WTC11 (cell line): ENCODE results near the gene HIPK2. TPM values are rescaled to one million over a fixed set of nuclear protein-coding genes. Genes with fewer than 3 reads are reported as not detected.

Experiments
- ATAC-seq: fragments of 200-7000 bp; cut with Tn5 transposase; 2 replicates; pipeline ENCODE4 v1.10.0; 2021; ENCODE audit warnings: mild to moderate bottlenecking, moderate library complexity
- CTCF ChIA-PET: fragments of 300-600 bp; sonication (Branson Sonifier 250); formaldehyde crosslinking; loops from one replicate; lab custom pipeline; 2021; ENCODE audit warnings: antibody characterized with exemption; lab: Charles Lee
- POLR2A ChIA-PET: fragments of 350-600 bp; sonication (Branson Sonifier 250); formaldehyde crosslinking; loops from one replicate; lab custom pipeline; 2021; ENCODE audit warnings: antibody characterized with exemption; lab: Charles Lee
- DNase-seq: peaks from one replicate; pipeline ENCODE4 v3.0.0; 2021; ENCODE audit warnings: low spot score
- H3K27ac Mint-ChIP-seq: 2 replicates; pipeline ENCODE4 v1.8.0; 2021; ENCODE audit warnings: mixed read lengths
- H3K27me3 Mint-ChIP-seq: 2 replicates; pipeline ENCODE4 v1.8.0; 2021; ENCODE audit warnings: low read depth, mild to moderate bottlenecking, moderate library complexity, mixed read lengths
- H3K36me3 Mint-ChIP-seq: 2 replicates; pipeline ENCODE4 v1.8.0; 2021; ENCODE audit warnings: mixed read lengths
- H3K4me1 Mint-ChIP-seq: 2 replicates; pipeline ENCODE4 v1.8.0; 2022; ENCODE audit warnings: mixed read lengths
- H3K4me3 Mint-ChIP-seq: 2 replicates; pipeline ENCODE4 v1.8.0; 2021; ENCODE audit warnings: mild to moderate bottlenecking, moderate library complexity, mixed read lengths
- H3K9me3 Mint-ChIP-seq: 2 replicates; pipeline ENCODE4 v1.8.0; 2021; ENCODE audit warnings: mixed read lengths
- ATF1 ChIP-seq: sonication (generic); formaldehyde crosslinking; IDR thresholded peaks from 2 replicates; pipeline ENCODE4 v1.8.1; 2023; ENCODE audit warnings: mild to moderate bottlenecking, moderate library complexity, missing genetic modification reagents
- CBFB ChIP-seq: sonication (generic); formaldehyde crosslinking; IDR thresholded peaks from 2 replicates; pipeline ENCODE4 v1.8.1; 2022; ENCODE audit warnings: mild to moderate bottlenecking, low read depth, missing genetic modification reagents
- CREM ChIP-seq: sonication (generic); formaldehyde crosslinking; IDR thresholded peaks from 2 replicates; pipeline ENCODE4 v1.8.1; 2022; ENCODE audit warnings: mild to moderate bottlenecking, missing genetic modification reagents, moderate library complexity
- FOXJ3 ChIP-seq: sonication (generic); formaldehyde crosslinking; IDR thresholded peaks from 2 replicates; pipeline ENCODE4 v1.9.0; 2021; ENCODE audit warnings: missing genetic modification reagents, mild to moderate bottlenecking, borderline replicate concordance
- HMGA2 ChIP-seq: fragments of 250-450 bp; sonication (Bioruptor Pico); IDR thresholded peaks from 2 replicates; pipeline ENCODE4 v1.4.0; 2021; ENCODE audit warnings: mild to moderate bottlenecking, moderate library complexity
- NFE2L1 ChIP-seq: sonication (generic); formaldehyde crosslinking; IDR thresholded peaks from 2 replicates; pipeline ENCODE4 v1.8.1; 2023; ENCODE audit warnings: missing genetic modification reagents
- RELA ChIP-seq: sonication (generic); formaldehyde crosslinking; IDR thresholded peaks from 2 replicates; pipeline ENCODE4 v1.8.1; 2022; ENCODE audit warnings: missing genetic modification reagents, mild to moderate bottlenecking, borderline replicate concordance
- SMAD4 ChIP-seq: sonication (generic); formaldehyde crosslinking; IDR thresholded peaks from 2 replicates; pipeline ENCODE4 v1.8.0; 2022; ENCODE audit warnings: mild to moderate bottlenecking, missing genetic modification reagents
- SP1 ChIP-seq: sonication (generic); formaldehyde crosslinking; conservative IDR thresholded peaks from 2 replicates; pipeline ENCODE4 v1.8.1; 2022; ENCODE audit warnings: missing genetic modification reagents
- TEAD4 ChIP-seq: sonication (generic); formaldehyde crosslinking; IDR thresholded peaks from 2 replicates; pipeline ENCODE4 v1.8.0; 2022; ENCODE audit warnings: mild to moderate bottlenecking, missing genetic modification reagents
- TP53 ChIP-seq: sonication (generic); formaldehyde crosslinking; IDR thresholded peaks from 2 replicates; pipeline ENCODE4 v1.8.1; 2023; ENCODE audit warnings: mild to moderate bottlenecking, missing genetic modification reagents
- ZNF219 ChIP-seq: sonication (generic); formaldehyde crosslinking; IDR thresholded peaks from 2 replicates; pipeline ENCODE4 v1.8.0; 2023; ENCODE audit warnings: missing genetic modification reagents, mild to moderate bottlenecking, borderline replicate concordance
- ZNF232 ChIP-seq: sonication (generic); formaldehyde crosslinking; IDR thresholded peaks from 2 replicates; pipeline ENCODE4 v1.8.0; 2022; ENCODE audit warnings: mild to moderate bottlenecking, missing genetic modification reagents
- ZNF317 ChIP-seq: sonication (generic); formaldehyde crosslinking; IDR thresholded peaks from 2 replicates; pipeline ENCODE4 v1.8.1; 2023; ENCODE audit warnings: low read depth, mild to moderate bottlenecking, moderate library complexity, missing genetic modification reagents, borderline replicate concordance
- ZNF671 ChIP-seq: fragments of 250-450 bp; sonication (Bioruptor Pico); IDR thresholded peaks from 2 replicates; pipeline ENCODE4 v1.8.0; 2021; ENCODE audit warnings: mild to moderate bottlenecking
- total RNA-seq: library from RNA; stranded (reverse); gene quantifications from 3 replicates; pipeline ENCODE4 v1.2.3, GENCODE V29; 2021
- TF ChIP-seq, protein P1 (sequence below): fragments of 250-450 bp; sonication (Bioruptor Pico); IDR thresholded peaks from 2 replicates; pipeline ENCODE4 v1.9.0; 2021; ENCODE audit warnings: mild to moderate bottlenecking, borderline replicate concordance
- TF ChIP-seq, protein P2 (sequence below): sonication (generic); formaldehyde crosslinking; conservative IDR thresholded peaks from 2 replicates; pipeline ENCODE4 v1.8.1; 2022; ENCODE audit warnings: mild to moderate bottlenecking, missing genetic modification reagents
- TF ChIP-seq, protein P3 (sequence below): sonication (generic); formaldehyde crosslinking; IDR thresholded peaks from 2 replicates; pipeline ENCODE4 v1.8.0; 2023; ENCODE audit warnings: mild to moderate bottlenecking, missing genetic modification reagents
- TF ChIP-seq, protein P4 (sequence below): fragments of 250-450 bp; sonication (Bioruptor Pico); IDR thresholded peaks from 2 replicates; pipeline ENCODE4 v1.9.0; 2021; ENCODE audit warnings: mild to moderate bottlenecking
- TF ChIP-seq, protein P5 (sequence below): fragments of 250-450 bp; sonication (Bioruptor Pico); IDR thresholded peaks from 2 replicates; pipeline ENCODE4 v2.1.2; 2022; ENCODE audit warnings: mild to moderate bottlenecking, moderate library complexity
- TF ChIP-seq, protein P6 (sequence below): fragments of 250-450 bp; sonication (Bioruptor Pico); conservative IDR thresholded peaks from 2 replicates; pipeline ENCODE4 v1.9.0; 2021; ENCODE audit warnings: mild to moderate bottlenecking

Gene HIPK2
- total RNA-seq, 1 experiment from 2014 or later = 25.3 TPM

DNA sequence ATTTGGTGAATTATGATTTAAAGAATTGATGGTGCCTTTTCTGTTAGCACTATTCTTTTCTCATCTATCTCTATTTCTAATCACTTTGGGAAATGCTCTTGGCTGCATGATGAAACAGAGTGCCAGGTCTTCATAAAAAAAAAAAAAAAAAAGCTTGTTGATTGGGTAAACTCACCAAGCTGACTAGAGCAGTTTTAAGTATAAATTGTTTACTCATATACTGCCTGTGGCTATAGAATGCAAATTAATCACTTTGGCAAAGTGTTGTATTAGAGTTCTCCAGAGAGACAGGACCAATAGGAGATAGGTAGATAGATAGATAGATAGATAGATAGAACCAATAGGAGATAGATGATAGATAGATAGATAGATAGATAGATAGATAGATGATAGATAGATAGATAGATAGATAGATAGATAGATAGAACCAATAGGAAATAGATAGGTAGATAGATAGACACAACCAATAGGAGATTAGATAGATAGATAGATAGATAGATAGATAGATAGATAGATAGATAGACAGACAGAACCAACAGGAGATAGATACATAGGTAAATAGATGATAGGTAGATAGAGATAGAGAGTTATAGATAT lies 31.1 kb upstream of the HIPK2 start:
- DNase-seq (no peak), ATAC-seq (no peak)
- CTCF ChIA-PET = interaction anchor here (1.1 kb wide), 1 partner anchor 197 kb away, joined by 3 read pairs; no protein-coding TSS in a partner anchor
- peaks cover 20% of the 10 kb centered on the region for H3K9me3 Mint-ChIP-seq
- peaks cover 9% of the 10 kb centered on the region for H3K36me3 Mint-ChIP-seq
- no peak overlapping the region for H3K27ac Mint-ChIP-seq
- H3K4me3 Mint-ChIP-seq = no peak overlapping the region
- H3K4me1 Mint-ChIP-seq = no peaks in the 10 kb centered on the region
- H3K27me3 Mint-ChIP-seq = no peaks in the 10 kb centered on the region
- POLR2A ChIA-PET = no interaction called here
- TF ChIP-seq, protein P1, sequence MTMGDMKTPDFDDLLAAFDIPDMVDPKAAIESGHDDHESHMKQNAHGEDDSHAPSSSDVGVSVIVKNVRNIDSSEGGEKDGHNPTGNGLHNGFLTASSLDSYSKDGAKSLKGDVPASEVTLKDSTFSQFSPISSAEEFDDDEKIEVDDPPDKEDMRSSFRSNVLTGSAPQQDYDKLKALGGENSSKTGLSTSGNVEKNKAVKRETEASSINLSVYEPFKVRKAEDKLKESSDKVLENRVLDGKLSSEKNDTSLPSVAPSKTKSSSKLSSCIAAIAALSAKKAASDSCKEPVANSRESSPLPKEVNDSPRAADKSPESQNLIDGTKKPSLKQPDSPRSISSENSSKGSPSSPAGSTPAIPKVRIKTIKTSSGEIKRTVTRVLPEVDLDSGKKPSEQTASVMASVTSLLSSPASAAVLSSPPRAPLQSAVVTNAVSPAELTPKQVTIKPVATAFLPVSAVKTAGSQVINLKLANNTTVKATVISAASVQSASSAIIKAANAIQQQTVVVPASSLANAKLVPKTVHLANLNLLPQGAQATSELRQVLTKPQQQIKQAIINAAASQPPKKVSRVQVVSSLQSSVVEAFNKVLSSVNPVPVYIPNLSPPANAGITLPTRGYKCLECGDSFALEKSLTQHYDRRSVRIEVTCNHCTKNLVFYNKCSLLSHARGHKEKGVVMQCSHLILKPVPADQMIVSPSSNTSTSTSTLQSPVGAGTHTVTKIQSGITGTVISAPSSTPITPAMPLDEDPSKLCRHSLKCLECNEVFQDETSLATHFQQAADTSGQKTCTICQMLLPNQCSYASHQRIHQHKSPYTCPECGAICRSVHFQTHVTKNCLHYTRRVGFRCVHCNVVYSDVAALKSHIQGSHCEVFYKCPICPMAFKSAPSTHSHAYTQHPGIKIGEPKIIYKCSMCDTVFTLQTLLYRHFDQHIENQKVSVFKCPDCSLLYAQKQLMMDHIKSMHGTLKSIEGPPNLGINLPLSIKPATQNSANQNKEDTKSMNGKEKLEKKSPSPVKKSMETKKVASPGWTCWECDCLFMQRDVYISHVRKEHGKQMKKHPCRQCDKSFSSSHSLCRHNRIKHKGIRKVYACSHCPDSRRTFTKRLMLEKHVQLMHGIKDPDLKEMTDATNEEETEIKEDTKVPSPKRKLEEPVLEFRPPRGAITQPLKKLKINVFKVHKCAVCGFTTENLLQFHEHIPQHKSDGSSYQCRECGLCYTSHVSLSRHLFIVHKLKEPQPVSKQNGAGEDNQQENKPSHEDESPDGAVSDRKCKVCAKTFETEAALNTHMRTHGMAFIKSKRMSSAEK (CRISPR knock-in tag) = no peak
- TF ChIP-seq, protein P2, sequence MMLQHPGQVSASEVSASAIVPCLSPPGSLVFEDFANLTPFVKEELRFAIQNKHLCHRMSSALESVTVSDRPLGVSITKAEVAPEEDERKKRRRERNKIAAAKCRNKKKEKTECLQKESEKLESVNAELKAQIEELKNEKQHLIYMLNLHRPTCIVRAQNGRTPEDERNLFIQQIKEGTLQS (CRISPR knock-in tag) = no peak
- TF ChIP-seq ZNF671 (CRISPR knock-in tag) (no peak), TP53 (CRISPR knock-in tag) (no peak), CREM (CRISPR knock-in tag) (no peak), SP1 (CRISPR knock-in tag) (no peak), RELA (CRISPR knock-in tag) (no peak), ZNF317 (CRISPR knock-in tag) (no peak), ZNF219 (CRISPR knock-in tag) (no peak), CBFB (CRISPR knock-in tag) (no peak)
- TF ChIP-seq, protein P3, sequence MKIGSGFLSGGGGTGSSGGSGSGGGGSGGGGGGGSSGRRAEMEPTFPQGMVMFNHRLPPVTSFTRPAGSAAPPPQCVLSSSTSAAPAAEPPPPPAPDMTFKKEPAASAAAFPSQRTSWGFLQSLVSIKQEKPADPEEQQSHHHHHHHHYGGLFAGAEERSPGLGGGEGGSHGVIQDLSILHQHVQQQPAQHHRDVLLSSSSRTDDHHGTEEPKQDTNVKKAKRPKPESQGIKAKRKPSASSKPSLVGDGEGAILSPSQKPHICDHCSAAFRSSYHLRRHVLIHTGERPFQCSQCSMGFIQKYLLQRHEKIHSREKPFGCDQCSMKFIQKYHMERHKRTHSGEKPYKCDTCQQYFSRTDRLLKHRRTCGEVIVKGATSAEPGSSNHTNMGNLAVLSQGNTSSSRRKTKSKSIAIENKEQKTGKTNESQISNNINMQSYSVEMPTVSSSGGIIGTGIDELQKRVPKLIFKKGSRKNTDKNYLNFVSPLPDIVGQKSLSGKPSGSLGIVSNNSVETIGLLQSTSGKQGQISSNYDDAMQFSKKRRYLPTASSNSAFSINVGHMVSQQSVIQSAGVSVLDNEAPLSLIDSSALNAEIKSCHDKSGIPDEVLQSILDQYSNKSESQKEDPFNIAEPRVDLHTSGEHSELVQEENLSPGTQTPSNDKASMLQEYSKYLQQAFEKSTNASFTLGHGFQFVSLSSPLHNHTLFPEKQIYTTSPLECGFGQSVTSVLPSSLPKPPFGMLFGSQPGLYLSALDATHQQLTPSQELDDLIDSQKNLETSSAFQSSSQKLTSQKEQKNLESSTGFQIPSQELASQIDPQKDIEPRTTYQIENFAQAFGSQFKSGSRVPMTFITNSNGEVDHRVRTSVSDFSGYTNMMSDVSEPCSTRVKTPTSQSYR (CRISPR knock-in tag) = no peak
- TF ChIP-seq, protein P4, sequence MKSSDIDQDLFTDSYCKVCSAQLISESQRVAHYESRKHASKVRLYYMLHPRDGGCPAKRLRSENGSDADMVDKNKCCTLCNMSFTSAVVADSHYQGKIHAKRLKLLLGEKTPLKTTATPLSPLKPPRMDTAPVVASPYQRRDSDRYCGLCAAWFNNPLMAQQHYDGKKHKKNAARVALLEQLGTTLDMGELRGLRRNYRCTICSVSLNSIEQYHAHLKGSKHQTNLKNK (CRISPR knock-in tag) = no peak

DNA sequence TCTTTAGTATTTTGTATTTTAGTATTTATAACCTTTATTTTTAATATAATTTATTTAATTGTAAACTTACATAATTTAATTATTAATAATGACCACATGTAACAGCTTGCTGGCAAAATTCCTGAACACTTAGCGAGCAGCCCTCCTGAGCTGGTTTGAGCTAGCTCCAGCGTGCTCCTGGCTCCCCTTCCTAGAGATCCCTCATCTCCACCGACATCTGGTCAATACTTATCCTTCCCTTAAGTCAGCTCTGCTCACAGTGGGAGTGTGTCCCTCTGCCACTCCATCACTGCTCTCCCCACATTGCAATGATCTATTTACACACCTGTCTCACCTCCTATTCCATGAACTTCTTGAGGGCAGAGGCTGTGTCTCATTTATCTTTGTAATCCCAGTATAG lies 30.6 kb upstream of the HIPK2 start:
- TF ChIP-seq SMAD4 (no peak), HMGA2 (CRISPR knock-in tag) (peak; percentile 82)
- ChIA-PET POLR2A (no interaction called here), CTCF (no interaction called here)
- DNase-seq (no peak), ATAC-seq (no peak)
- Mint-ChIP-seq H3K36me3 (peaks cover 14% of the 10 kb centered on the region), H3K27ac (no peak overlapping the region), H3K4me1 (no peaks in the 10 kb centered on the region), H3K27me3 (no peaks in the 10 kb centered on the region), H3K4me3 (no peak overlapping the region), H3K9me3 (peaks cover 26% of the 10 kb centered on the region)

DNA sequence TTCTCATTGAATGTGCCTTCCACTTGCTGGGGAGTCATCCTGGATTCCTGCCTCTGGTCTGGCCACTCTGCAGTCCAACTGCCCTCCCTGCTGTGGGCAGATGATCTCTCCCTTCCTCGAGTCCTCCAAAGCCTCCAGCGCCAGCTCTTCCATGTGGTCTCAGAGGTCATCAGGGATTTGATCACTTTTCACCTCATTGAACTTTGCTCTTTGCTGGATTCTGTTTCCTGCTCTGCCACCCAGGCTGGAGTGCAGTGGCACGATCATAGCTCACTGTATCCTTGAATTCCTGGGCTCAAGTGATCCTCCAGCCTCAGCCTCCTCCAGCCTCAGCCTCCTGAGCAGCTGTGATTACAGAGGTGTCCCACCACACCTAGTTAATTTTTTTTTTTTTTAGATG lies 29.2 kb upstream of the HIPK2 start:
- Mint-ChIP-seq H3K4me3 (no peak overlapping the region), H3K4me1 (no peaks in the 10 kb centered on the region), H3K9me3 (peaks cover 40% of the 10 kb centered on the region), H3K27ac (no peak overlapping the region), H3K27me3 (peaks cover 6% of the 10 kb centered on the region), H3K36me3 (peaks cover 27% of the 10 kb centered on the region)
- ATAC-seq (no peak), DNase-seq (no peak)
- POLR2A ChIA-PET = no interaction called here
- CTCF ChIA-PET = no interaction called here
- no peak for TF ChIP-seq ZNF232 (CRISPR knock-in tag)
- TF ChIP-seq, protein P5, sequence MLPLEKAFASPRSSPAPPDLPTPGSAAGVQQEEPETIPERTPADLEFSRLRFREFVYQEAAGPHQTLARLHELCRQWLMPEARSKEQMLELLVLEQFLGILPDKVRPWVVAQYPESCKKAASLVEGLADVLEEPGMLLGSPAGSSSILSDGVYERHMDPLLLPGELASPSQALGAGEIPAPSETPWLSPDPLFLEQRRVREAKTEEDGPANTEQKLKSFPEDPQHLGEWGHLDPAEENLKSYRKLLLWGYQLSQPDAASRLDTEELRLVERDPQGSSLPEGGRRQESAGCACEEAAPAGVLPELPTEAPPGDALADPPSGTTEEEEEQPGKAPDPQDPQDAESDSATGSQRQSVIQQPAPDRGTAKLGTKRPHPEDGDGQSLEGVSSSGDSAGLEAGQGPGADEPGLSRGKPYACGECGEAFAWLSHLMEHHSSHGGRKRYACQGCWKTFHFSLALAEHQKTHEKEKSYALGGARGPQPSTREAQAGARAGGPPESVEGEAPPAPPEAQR (CRISPR knock-in tag) = no peak
- TF ChIP-seq NFE2L1 (CRISPR knock-in tag) = no peak
- no peak for TF ChIP-seq ATF1
- TF ChIP-seq ZNF317 (CRISPR knock-in tag) = no peak
- TF ChIP-seq TEAD4 = no peak
- TF ChIP-seq, protein P6, sequence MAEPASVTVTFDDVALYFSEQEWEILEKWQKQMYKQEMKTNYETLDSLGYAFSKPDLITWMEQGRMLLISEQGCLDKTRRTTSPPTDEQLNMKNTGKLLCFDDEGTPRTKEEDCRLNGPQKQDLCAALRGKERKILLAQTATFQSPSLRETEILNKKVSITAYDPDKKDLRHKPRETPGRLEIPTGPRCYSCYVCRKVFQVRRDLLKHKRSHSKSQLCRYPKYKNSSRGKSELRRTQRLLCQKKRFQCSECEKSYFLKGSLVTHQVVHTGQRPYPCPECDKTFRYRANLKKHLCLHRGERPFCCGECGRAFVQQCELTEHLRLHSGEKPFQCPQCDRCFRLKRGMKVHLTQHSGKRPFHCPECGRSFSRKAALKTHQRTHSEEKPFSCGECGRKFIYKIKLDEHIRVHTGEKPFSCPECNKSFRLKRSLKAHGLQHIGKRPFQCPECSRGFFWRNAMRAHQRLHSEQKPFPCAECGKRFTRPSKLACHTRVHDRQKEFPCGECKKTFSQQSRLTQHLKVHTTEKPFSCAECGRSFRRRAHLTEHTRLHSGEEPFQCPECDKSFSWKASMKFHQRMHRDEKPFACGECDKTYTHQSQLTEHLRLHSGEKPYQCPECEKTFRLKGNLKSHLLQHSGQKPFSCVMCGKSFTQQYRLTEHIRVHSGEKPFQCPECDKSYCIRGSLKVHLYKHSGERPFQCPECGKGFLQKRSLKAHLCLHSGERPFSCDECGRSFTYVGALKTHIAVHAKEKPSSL (CRISPR knock-in tag) = no peak
- no peak for TF ChIP-seq FOXJ3 (CRISPR knock-in tag)
- TF ChIP-seq, protein P2 (CRISPR knock-in tag) = no peak
- no peak for TF ChIP-seq SP1 (CRISPR knock-in tag)
